NCI-H345 treated with DMSO at 0.1 percent for 48 hours (cell line): Measurements from ENCODE around the gene TTC39A.
"Not testable (repeated sequence)": the region's sequence is repeated elsewhere in the genome, so short reads cannot be mapped to it uniquely, and the experiment has no call there.

Source experiments
- DNase-seq: peaks from one replicate; lab custom pipeline; 2025; ENCODE audit not compliant: unreplicated experiment; lab: John Stamatoyannopoulos, UW

The TTC39A gene

DNA sequence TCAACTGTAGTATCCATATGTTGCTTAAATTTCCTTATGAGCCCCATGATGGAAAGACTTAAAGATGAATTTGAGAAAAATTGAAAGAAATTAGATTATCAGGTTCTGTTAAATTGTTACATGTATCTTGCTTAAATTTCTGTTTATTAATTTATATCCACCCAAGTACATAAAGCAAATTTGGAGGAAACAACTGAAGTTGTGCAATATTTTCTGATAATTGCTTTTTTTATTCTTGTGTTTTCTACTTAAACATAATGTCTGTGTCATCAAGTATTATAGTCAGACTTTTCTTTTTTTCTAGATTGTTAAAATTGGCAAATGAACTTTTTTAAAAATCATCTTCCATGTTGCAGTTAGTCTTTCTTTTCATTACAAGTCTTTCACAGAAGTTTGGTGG, 57.4 kb downstream of the TTC39A start:
- no peak for DNase-seq

DNA sequence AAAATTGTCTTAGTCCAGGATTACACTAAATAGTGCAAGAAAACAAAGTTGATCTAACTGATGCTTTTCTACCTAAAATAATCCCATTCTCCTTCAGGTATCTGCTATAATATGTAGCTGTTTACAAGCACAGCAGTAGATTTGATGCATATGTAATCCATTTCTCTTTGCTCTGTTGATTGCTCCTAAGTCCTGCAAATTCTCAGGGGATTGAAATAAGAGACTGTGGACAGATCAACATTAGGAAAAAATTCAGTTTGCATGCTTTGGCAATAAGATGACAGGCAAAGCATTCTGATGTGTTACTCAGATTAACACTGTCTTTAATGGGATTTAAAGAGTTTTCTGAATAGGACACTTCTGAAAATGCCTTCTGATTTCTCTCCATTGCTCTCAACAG, 59.6 kb downstream of the TTC39A start:
- DNase-seq = no peak

DNA sequence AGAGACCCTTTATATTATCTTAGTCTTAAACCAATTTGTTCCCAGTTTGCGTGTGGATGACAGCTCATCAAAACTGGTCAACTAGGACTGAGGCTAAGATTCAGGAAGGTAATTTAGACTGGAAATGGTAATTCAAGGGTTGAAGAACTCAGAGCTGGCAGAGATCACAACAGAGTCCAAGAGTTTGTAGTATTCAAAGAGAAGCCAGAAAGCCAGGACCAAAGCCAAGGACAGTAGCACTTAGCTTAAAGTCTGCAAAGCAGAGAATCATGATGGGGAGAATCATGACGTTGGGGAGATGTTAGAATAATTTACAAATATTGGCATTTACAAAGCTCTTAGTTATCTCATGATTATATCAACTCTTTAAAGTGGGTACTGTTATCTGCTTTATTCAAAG, 61.7 kb downstream of the TTC39A start:
- DNase-seq = no peak

DNA sequence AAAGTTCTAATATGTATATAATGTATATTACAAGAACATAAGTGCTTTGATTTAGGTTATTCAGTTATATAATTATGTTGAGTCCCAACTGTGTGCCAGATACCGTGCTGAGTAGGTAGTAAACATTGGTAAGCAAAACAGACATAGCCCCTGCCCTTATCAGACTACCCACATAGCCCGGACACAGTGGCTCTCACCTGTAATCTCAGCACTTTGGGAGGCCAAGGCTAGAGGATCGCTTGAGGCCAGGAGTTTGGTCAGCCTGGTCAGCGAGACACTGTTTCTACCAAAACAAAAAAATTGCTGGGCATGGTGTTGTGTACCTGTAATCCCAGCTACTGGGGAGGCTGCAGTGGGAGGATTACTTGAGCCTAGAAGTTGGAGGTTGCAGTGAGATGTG, 63.6 kb downstream of the TTC39A start:
- DNase-seq = no peak

DNA sequence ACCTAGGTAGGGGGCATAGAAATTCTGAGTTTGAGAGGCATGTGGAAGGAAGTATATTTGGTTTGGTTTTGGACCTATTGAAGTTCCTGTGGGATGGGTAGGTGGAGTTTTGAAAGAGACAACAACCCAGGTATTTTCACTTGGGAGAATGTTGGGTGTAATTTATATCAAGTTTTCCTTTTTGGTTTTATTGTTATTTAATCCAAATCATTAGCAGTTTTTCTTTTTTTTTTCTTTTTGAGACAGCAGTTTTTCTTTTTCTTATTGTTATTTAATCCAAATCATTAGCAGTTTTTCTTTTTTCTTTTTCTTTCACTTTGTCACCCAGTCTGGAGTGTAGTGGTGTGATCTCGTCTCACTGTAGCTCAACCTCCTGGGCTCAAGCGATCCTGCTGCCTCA, 64.2 kb downstream of the TTC39A start:
- no peak for DNase-seq

DNA sequence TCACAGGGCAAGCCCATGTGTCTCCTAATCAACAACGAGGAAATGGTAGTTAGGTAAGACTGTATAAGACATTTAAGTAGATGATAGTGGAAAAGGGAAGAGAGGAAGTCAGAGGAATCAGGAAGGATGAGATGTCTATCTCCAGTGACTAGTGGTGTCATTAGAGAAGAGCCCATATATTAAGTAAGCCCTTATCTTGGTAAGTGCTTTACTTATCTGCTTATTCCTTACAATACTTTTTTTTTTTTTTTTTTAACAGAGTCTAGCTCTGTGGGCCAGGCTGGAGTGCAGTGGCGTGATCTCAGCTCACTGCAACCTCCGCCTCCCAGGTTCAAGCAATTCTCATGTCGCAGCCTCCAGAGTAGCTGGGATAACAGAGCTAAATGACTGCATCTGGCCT, 64.7 kb downstream of the TTC39A start:
- DNase-seq = no peak

DNA sequence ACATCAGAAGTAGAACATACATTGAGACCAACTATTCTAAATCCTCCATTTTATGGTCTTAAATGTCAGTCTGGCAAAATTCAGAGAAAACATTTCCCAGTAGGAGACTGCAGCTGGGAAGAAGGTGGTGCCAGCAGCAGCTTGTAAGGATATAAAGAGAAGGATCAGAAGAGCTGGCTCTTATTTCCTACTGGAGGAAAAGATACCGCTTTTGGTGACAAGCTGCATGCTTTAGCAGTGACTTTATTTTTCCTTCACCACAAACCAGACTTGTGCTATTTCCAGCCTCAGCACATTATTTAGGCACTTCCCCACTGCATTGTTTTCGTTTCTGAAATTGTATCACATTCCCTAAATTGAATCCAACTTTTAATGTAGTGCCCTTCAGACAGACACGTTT, 65.9 kb downstream of the TTC39A start:
- DNase-seq = no peak

DNA sequence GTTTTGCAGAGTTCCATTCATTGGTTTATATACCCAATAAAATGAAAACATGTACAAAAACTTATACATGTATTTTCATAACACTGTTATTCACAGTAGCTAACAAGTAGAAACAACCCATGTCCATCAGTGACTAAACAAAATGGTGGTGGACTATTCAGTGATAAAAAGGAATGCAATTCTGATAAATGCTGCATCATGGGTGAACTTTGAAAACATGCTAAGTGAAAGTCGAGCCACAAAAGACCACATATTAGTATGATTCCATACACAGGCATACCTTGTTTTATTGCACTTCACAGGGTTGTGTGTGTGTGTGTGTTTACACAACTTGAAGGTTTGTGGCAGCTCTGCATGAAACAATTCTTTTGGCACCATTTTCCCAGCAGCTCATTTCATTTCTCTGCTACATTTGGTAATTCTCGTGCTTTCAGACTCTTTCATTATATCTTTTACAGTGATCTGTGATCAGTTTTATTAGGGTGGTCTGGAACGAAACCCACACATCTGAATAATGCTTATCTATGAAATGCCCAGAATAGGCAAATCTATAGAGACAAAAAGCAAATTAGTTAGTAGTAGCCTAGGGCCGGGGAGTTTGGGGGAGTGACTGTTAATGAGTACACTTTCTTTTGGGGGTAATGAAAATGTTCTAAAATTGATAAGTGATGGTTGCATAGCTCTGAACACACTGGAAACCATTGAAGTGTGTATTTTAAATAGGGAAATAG, 67.0 kb downstream of the TTC39A start:
- DNase-seq = no peak

DNA sequence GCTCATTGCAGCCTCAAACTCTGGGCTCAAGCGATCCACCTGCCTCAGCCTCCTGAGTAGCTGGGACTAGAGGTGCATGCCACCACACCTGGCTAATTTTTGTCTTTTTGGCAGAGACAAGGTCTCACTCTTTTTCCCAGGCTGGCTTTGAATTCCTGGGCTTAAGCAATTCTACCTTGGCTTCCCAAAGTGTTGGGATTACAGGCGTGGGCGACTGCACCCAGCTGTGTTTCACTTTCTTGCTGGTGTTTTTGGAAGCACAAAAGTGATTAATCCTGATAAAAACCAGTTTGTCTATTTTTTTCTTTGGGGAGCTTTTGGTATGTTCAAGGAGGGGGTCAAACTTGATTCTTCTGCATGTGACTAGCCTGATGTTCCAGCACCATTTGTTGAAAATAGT, 75.0 kb downstream of the TTC39A start:
- no peak for DNase-seq

DNA sequence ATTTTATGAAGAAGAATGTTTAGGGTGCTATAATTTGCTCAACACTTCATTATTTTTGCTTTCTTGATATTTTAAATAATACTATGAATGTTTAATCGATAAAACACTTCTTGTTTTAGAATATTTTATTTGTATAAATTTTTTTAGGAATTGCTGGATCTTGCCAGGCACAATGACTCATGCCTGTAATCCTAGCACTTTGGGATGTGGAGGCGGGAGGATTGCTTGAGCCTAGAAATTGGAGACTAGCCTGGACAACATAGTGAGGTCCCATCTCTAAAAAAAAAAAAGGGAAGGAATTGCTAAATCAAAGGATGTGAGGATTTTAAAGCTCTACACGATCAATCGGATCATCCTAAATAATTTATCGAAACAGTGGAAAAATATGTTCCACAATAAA, 76.7 kb downstream of the TTC39A start:
- DNase-seq = no peak

DNA sequence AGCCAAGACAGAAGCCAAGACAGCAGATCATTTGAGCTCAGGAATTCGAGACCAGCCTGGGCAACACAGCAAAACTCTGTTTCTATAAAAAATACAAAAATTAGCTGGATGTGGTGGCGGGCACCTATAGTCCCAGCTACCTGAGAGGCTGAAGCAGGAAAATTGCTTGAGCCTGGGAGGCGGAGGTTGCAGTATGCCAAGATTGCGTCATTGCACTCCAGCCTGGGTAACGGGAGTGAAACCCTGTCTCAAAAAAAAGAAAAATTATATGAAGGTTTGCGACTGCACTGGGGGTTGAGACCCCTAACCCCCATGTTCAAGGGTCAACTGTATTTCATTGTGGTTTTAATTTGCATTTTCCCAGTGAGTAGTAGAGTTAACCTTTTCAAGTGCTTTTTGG, 78.0 kb downstream of the TTC39A start:
- no peak for DNase-seq

DNA sequence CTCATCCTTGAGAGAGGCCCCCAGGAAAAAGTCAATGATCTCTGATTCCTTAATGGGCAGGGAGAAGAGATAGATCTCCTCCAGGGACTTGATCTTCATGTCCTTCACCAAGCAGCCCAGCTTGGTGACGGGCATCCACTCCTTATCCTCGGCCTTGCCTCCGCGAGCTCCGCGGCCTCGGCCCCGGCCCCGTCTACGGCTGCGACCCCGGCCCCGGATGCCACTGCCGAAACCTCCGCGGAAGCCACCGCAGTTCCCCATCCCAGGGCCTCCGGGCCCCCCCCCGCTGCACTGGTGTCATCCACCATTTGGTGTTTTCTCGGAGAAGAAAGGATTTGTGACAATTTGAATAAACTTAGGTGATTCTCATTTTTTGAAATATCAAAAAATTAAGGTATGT, 79.2 kb downstream of the TTC39A start:
- DNase-seq = not testable (repeated sequence)

DNA sequence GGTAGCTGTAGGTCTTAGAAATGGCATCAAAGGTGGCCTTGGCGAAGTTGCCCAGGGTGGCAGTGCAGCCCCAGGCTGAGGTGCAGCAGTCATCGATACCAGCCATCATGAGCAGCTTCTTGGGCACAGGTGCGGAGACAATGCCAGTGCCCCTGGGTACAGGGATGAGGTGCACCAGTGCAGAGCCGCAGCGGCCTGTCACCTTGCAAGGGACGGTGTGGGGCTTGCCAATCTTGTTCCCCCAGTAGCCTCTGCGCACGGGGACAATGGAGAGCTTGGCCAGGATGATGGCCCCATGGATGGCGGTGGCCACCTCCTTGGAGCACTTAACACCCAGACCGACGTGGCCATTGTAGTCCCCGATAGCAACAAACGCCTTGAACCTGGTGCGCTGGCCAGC, 79.6 kb downstream of the TTC39A start:
- DNase-seq = not testable (repeated sequence)

DNA sequence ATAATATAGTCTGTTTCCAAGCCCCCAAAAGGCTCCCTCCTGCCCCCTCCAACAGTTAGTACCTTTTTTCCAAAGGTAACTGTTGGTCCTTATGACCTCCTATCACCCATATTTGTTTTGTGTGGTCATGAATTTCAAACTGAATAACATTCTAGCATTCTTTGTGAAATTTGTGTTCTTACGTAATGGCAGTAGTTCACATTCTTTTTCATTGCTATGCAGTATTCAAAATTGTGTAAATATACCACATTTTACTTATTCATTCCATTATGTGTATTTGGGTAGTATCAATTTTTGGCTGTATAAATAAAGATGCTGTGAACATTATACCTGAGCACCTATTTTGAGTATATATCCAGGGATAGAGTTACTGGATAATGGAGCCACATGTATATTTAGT, 80.9 kb downstream of the TTC39A start:
- no peak for DNase-seq

DNA sequence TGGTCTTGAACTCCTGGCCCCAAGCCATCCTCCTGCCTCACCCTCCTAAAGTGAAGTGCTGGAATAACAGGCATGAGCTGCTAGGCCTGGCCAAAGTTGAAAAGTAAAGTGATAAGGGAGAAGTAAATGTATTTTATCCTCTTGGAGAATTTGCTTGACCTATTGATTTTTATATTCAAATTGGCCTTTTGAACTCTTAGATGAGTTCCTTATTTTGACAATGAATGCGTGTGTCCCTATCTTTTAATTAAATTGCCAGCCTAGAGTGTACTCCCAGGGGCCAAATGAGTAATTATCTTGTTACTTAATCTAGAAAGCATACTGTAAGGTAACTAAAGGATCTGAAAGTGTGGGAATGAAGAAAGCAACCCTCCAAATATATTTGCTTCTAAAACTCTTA, 82.9 kb downstream of the TTC39A start:
- DNase-seq = no peak

DNA sequence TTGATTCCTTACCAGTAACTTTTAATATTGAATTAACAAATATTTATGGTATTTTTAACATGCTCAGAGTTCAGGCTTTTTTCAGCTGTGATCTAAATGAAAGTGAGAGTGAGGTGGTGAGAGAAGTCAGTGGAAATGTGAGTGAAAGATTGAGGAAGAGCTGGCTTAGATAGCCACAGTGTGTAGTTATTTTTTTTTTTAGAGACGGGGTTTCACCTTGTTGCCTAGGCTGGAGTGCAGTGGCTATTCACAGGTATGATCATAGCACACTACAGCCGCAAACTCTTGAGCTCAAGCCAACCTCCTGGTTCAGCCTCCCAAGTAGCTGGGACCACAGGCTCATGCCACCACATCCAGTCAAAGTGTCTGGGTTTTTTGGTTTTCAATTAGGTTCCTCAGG, 83.3 kb downstream of the TTC39A start:
- DNase-seq = no peak

DNA sequence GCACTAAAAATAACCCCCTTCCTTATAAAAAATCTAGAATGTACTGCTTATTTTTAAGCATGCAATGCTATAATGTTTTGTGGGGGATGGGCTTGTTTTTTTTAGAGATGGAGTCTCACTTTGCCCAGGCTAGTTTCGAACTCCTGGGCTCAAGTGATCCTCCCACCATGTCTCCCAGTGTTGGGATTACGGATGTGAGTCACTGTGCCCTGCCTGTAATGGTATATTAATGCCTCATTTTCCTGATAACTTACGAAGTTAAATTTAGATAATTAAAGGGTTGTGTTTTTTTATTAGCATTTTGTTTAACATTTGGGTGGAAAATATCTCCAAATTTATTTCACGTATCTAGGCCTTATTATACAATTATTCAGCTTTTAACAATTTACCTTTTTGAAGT, 87.8 kb downstream of the TTC39A start:
- DNase-seq = no peak

DNA sequence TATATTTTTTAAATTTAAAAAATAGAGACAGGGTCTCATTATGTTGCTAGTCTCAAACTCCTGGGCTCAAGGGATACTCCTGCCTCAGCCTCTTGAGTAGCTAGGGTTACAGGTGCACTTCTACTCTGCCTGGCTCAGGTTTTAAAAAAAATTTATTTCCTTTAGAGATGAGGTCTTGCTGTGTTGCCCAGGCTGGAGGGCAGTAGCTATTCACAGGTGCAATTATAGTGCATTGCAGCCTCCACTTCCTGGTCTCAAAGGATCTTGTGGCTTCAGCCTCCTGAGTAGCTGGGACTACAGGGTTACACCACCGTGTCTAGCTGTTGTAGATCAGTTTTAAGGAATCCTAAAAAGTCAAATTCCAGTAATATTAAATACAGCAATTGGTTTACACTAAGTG, 89.2 kb downstream of the TTC39A start:
- DNase-seq = no peak

DNA sequence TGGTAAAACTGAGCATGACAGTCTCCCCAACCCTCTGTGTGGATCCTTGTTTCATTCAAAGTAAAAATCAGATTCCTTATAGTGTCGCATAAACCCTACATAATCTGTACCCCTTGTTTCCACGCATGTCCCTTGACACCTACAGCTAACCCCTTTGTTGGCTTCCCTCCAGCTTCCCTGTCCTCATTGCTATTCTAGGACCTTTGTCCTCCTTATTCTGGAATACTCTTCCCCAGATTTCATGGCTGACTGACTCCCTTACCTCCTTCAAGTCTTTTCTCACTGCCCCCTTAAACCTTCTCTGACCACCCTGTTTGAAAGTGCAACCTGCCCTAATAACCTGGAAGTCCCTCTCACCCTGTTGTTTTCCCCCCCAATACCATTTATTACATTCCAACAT, 90.3 kb downstream of the TTC39A start:
- DNase-seq = no peak

DNA sequence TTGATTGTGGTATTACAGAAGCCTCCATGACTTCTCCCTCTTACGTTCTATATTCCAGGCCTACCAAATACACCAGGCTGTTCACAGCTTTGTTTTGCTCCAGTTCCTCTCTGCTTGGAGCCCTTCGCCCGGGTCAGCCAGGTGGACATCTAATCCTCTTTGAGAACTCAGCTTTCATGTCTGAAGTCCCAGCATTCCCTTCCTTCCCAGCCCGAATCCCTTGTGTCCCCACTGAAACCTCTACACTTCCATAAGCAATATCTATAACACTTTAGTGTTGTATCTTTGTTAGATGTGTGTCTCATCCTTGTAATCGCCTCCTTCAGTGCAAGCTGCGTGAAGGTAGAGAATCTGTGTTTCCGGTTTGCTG, 92.3 kb downstream of the TTC39A start:
- no peak for DNase-seq

DNA sequence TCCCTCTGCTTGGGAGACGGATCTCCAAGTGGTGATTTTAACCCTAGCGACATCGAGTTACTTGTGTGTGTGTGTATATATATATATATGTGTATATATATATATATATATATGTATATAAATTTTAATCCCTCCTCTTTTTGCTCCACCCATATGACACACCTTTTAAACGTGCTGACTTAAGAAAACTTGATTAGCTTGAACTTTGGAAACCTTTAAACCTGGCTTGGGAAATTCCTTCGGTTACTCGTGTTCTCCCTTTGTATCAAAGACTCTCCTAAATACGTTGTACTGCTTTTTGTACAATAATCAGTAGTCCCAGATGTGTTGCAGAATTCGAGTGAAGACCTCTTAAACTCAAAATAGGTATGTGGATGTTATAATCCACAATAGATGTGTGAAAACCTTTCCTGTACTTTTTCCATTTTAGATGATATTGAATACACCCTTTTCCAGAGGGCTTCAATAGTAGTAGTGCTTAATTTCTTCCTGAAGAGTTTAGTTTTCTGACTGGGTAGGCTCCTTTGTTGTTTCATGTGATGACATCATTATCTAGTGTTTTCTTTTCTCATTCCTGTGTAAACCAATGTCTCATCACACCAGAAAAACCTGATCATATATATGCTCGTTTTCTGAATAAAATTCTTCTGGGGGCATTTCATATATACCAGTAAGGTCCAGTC, 92.9 kb downstream of the TTC39A start:
- DNase-seq = no peak
